Mesangial cell (primary cell): ENCODE measurements around the gene WBP1L. TPM values are rescaled to one million over a fixed set of nuclear protein-coding genes. Genes with fewer than 3 reads are reported as not detected.

ENCODE experiments used
- total RNA-seq: library from RNA; depleted of rRNA; stranded (reverse); fragments of >200 nt; gene quantifications from 2 replicates; pipeline ENCODE4 v1.2.3, GENCODE V29; 2015

Gene WBP1L
- total RNA-seq: 42.9 and 94.7 TPM in 2 replicates

GRCh38 chr10:102743588-102744373, at the start of gene WBP1L:
TSS of gene WBP1L (plus strand) at chr10:102743948. CDS start at chr10:102744054, 106 bp downstream.

GRCh38 chr10:102713814-102714620, 29.7 kb upstream of the WBP1L start, which contains the start of gene ARL3:
TSS of gene ARL3 (minus strand) at chr10:102714397. CDS start at chr10:102714275, 122 bp downstream.

GRCh38 chr10:102714621-102715455, 28.9 kb upstream of the WBP1L start, which contains the start of gene SFXN2:
TSS of gene SFXN2 (plus strand) at chr10:102714636. CDS start at chr10:102726637, 12,001 bp downstream.

GRCh38 chr10:102837230-102837721, 93.5 kb downstream of the WBP1L start, which contains the start of gene CYP17A1:
TSS of gene CYP17A1 (minus strand) at chr10:102837413. CDS start at chr10:102837361, 52 bp downstream.

Other genes starting within 250 kb of the WBP1L start
- gene ACTR1A, start 241.2 kb upstream of the WBP1L start, total RNA-seq: 147 and 179 TPM in 2 replicates
- gene SUFU, start 240.0 kb upstream of the WBP1L start, total RNA-seq: 6.5 and 11.0 TPM in 2 replicates
- 125 and 217 TPM in 2 replicates for gene TRIM8, start 99.5 kb upstream of the WBP1L start, total RNA-seq
- gene ARL3, start 29.6 kb upstream of the WBP1L start, total RNA-seq: 6.2 and 6.8 TPM in 2 replicates
- 7.2 and 12.9 TPM in 2 replicates for gene SFXN2, start 29.3 kb upstream of the WBP1L start, total RNA-seq
- 0.13 TPM in 1 of 2 replicates, not detected in the other for gene CYP17A1, start 93.5 kb downstream of the WBP1L start, total RNA-seq
- 14.0 and 31.2 TPM in 2 replicates for gene BORCS7, start 110.3 kb downstream of the WBP1L start, total RNA-seq
- 4.7 and 6.0 TPM in 2 replicates for gene AS3MT, start 125.5 kb downstream of the WBP1L start, total RNA-seq
- gene CNNM2, start 174.3 kb downstream of the WBP1L start, total RNA-seq: 2.1 and 7.9 TPM in 2 replicates